Ascending aorta (tissue), 2 donors: ENCODE results near the gene ITGB5. TPM values are rescaled to one million over a fixed set of nuclear protein-coding genes. Genes with fewer than 3 reads are reported as not detected.

ENCODE experiments used
- DNase-seq, 2 donors: peaks; one replicate each; pipeline ENCODE4 v3.0.0-alpha.2; 2019; ENCODE audit warnings: low spot score in 2 of 2
- H3K27ac ChIP-seq, 2 donors: fragments of 200-600 bp; sonication (generic); one replicate each; pipeline ENCODE4 v1.5.1; 2016 to 2017; ENCODE audit warnings: mild to moderate bottlenecking in 1 of 2
- H3K27me3 ChIP-seq: fragments of 200-600 bp; sonication (generic); one replicate; pipeline ENCODE4 v1.5.1; 2017
- H3K36me3 ChIP-seq, 2 donors: fragments of 200-600 bp; sonication (generic); one replicate each; pipeline ENCODE4 v1.5.1; 2016
- H3K4me1 ChIP-seq, 2 donors: fragments of 200-600 bp; sonication (generic); one replicate each; pipeline ENCODE4 v1.5.1; 2016 to 2017; ENCODE audit warnings: mild to moderate bottlenecking in 1 of 2
- H3K4me3 ChIP-seq, 2 donors: fragments of 200-600 bp; sonication (generic); one replicate each; pipeline ENCODE4 v1.5.1; 2016 to 2017; ENCODE audit warnings: mild to moderate bottlenecking in 1 of 2
- H3K9me3 ChIP-seq, 2 donors: fragments of 200-600 bp; sonication (generic); one replicate each; pipeline ENCODE4 v1.5.1; 2016
- CTCF ChIP-seq, 3 experiments: fragments of 200-600 bp in 2 of 3; fragments of 450-650 bp in 1 of 3; sonication (generic) in 2 of 3; IDR thresholded peaks; one replicate each; pipeline ENCODE4 v1.5.1; 2016 to 2019; ENCODE audit warnings: antibody characterized with exemption in 3 of 3, mild to moderate bottlenecking in 1 of 3, moderate library complexity in 1 of 3
- intact Hi-C: fragments of 100-400 bp; cut with DNase I; formaldehyde crosslinking; loops from one replicate; pipeline ENCODE4 v1.15.1; 2023
- total RNA-seq: library from RNA; depleted of rRNA; stranded (reverse); fragments of >200 nt; gene quantifications from one replicate; pipeline ENCODE4 v1.1.0, GENCODE V29; 2016

The ITGB5 gene
- total RNA-seq, 1 donor from 2014 or later = 595 TPM

DNA sequence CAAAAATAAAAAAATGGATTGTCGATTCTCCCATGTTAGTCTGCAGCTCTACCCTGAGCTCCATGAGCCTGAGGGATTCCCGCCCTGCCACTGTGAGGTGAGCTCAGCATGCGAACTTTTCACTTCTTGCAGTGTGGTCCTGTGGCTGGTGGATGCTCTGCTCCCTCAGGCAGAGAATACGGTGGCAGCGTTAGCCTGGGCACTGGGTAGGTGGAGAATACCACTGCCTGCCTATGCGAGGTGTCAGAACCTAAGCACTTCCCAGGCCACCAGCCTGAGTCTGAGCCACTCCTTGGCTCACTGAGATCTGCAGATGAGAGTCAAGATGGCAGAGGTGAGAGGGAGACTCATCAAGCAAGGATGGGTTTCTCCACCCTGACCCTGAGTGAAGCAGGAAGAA is 70.1 kb downstream of the ITGB5 start:
- no peak for TF ChIP-seq CTCF (IDR thresholded peaks at IDR 0.05)
- Histone ChIP-seq H3K36me3 (peaks cover 32 to 58% of the 10 kb centered on the region in 2 donors), H3K27ac (peak overlapping the region; percentile 88 to 96), H3K27me3 (no peaks in the 10 kb centered on the region), H3K9me3 (no peaks in the 10 kb centered on the region), H3K4me3 (no peak overlapping the region), H3K4me1 (peaks cover 10 to 34% of the 10 kb centered on the region in 2 donors)
- intact Hi-C loops = no loop called here
- DNase-seq = peak in 1 of 2 donors; percentile 60

DNA sequence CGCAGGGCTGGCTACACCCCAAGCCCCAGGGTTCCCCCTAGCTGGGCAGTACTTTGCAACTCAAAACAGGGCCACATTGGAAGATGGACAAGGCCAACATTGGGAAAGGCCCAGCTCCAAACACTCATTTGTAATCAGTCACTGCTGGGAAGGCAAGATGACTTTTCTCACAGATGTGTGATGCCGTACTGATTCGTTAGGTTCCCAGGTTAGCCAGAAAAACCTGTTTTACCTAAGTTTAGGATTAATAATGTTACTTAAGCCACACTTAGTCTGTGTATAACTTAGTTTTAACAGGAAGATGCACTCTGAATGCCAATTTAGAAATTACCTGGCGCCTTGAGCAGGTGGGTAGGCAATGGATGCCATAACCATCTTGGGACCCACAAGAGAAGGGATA is 71.0 kb downstream of the ITGB5 start:
- TF ChIP-seq CTCF (IDR thresholded peaks at IDR 0.05) = no peak
- Histone ChIP-seq H3K9me3 (no peaks in the 10 kb centered on the region), H3K36me3 (peaks cover 29 to 55% of the 10 kb centered on the region in 2 donors), H3K4me1 (peaks cover 14 to 41% of the 10 kb centered on the region in 2 donors), H3K27me3 (no peaks in the 10 kb centered on the region), H3K4me3 (no peak overlapping the region), H3K27ac (peak overlapping the region; percentile 88 to 96)
- intact Hi-C loops = no loop called here
- peak in 1 of 2 donors; percentile 62 for DNase-seq

- Histone ChIP-seq H3K27ac (peak overlapping the region; percentile 88 to 96), H3K4me3 (no peak overlapping the region), H3K36me3 (peaks cover 24 to 51% of the 10 kb centered on the region in 2 donors), H3K27me3 (no peaks in the 10 kb centered on the region), H3K9me3 (no peaks in the 10 kb centered on the region), H3K4me1 (peaks cover 17 to 45% of the 10 kb centered on the region in 2 donors)
- intact Hi-C loops = no loop called here
- no peak for DNase-seq
- no peak for TF ChIP-seq CTCF (IDR thresholded peaks at IDR 0.05)
Observed at GRCh38 chr3:124815781-124816180, 71.4 kb downstream of the ITGB5 start.

GRCh38 chr3:124814620-124815421 is 72.3 kb downstream of the ITGB5 start:
- peak in 1 of 2 donors; percentile 68 for DNase-seq
- H3K4me3 ChIP-seq = no peak overlapping the region
- peaks cover 24 to 54% of the 10 kb centered on the region in 2 donors for H3K4me1 ChIP-seq
- no peaks in the 10 kb centered on the region for H3K9me3 ChIP-seq
- peaks cover 24 to 42% of the 10 kb centered on the region in 2 donors for H3K36me3 ChIP-seq
- TF ChIP-seq CTCF (IDR thresholded peaks at IDR 0.05) = no peak
- H3K27ac ChIP-seq = peak overlapping the region; percentile 88 to 96
- intact Hi-C loops = loop anchor here (5.0 kb wide), 1 partner anchor 43 kb away; no protein-coding TSS in a partner anchor
- H3K27me3 ChIP-seq = no peaks in the 10 kb centered on the region

DNA sequence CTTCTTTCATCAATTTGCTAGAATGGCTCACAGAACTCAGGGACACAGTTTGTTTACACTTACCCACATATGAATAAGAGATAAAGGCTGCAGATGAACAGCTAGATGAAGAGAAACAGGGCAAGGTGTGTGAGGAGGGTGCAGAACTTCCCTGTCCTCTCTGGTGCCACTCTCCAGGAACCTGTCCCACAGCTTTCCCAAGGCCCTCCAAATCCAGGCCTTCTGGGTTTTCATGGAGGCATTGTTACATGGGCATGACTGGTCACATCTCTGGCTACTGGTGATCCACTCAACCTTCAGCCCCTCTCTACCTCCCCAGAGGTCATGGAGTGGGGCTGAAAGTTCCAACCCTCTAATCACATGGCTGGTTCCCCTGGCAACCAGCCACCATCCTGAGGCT is 73.6 kb downstream of the ITGB5 start:
- H3K9me3 ChIP-seq = no peaks in the 10 kb centered on the region
- TF ChIP-seq CTCF (IDR thresholded peaks at IDR 0.05) = no peak
- intact Hi-C loops = loop anchor here (2.0 to 5.0 kb wide), 2 partner anchors 19 to 41 kb away; no protein-coding TSS in a partner anchor
- H3K36me3 ChIP-seq = peaks cover 24 to 36% of the 10 kb centered on the region in 2 donors
- peak in 1 of 2 donors; percentile 58 for DNase-seq
- peak overlapping the region; percentile 88 to 96 for H3K27ac ChIP-seq
- no peak overlapping the region for H3K4me3 ChIP-seq
- no peaks in the 10 kb centered on the region for H3K27me3 ChIP-seq
- peaks cover 24 to 65% of the 10 kb centered on the region in 2 donors for H3K4me1 ChIP-seq
